ENCODE measurements around the gene C10orf105. TPM values are rescaled to one million over a fixed set of nuclear protein-coding genes. Genes with fewer than 3 reads are reported as not detected.

C10orf105 gene
- polyA plus RNA-seq, 1 donor (not counting 4 experiments of a cell fraction or from before 2014, with no cell fraction given) = not detected

- DNase-seq (ENCODE audit: low read depth, low spot score) (no peak), FAIRE-seq (no peak)
- Histone ChIP-seq H3K9me3 (ENCODE audit: control insufficient read depth, low read depth, low read length) (no peaks in the 10 kb centered on the region), H3K27ac (ENCODE audit: control insufficient read depth, insufficient read depth, low read length) (no peak overlapping the region), H2AFZ (ENCODE audit: control insufficient read depth, low read length) (no peak overlapping the region), H3K4me2 (ENCODE audit: control insufficient read depth, extremely low read depth, insufficient read depth, low read depth, low read length) (no peak overlapping the region), H4K20me1 (ENCODE audit: control insufficient read depth, extremely low read depth, insufficient read depth, low read length) (no peaks in the 10 kb centered on the region), H3K79me2 (ENCODE audit: control insufficient read depth, insufficient read depth, low read length) (no peaks in the 10 kb centered on the region), H3K27me3 (ENCODE audit: control insufficient read depth, extremely low read depth, insufficient read depth, low read length) (no peaks in the 10 kb centered on the region), H3K4me1 (ENCODE audit: control insufficient read depth, extremely low read depth, insufficient read depth, low read length) (peaks cover 11% of the 10 kb centered on the region), H3K4me3 (ENCODE audit: control insufficient read depth in 2 of 3, extremely low read depth in 1 of 3, insufficient read depth in 2 of 3, low read depth in 1 of 3, low read length in 3 of 3) (no peak overlapping the region), H3K9me1 (ENCODE audit: control insufficient read depth, extremely low read depth, insufficient read depth, low read length) (no peaks in the 10 kb centered on the region), H3K36me3 (ENCODE audit: control insufficient read depth in 2 of 2, extremely low read depth in 1 of 2, insufficient read depth in 2 of 2, low read length in 2 of 2) (no peaks in the 10 kb centered on the region), H3K9ac (ENCODE audit: control insufficient read depth, extremely low read depth, insufficient read depth, low read length) (no peak overlapping the region)
- peak in 1 of 3 experiments; percentile 5 for TF ChIP-seq CTCF (optimal IDR thresholded peaks at IDR 0.05 in 1 of 3, IDR thresholded peaks at IDR 0.05 in 1 of 3, conservative IDR thresholded peaks at IDR 0.05 in 1 of 3; ENCODE audit: extremely low read depth in 1 of 3, insufficient read depth in 2 of 3, low read length in 3 of 3)
- TF ChIP-seq EZH2 (IDR thresholded peaks at IDR 0.05; ENCODE audit: low read length) = no peak
- dilution Hi-C loops (cut with MboI; ENCODE audit: extremely low pct_ligation_motif_present, low sequenced_read_pairs) = no loop called here
Observed at GRCh38 chr10:71703577-71703976, 16.0 kb downstream of the C10orf105 start.

- H2AFZ ChIP-seq (ENCODE audit: control insufficient read depth, low read length) = no peak overlapping the region
- no peak overlapping the region for H3K4me2 ChIP-seq (ENCODE audit: control insufficient read depth, extremely low read depth, insufficient read depth, low read depth, low read length)
- H3K27ac ChIP-seq (ENCODE audit: control insufficient read depth, insufficient read depth, low read length) = no peak overlapping the region
- H3K79me2 ChIP-seq (ENCODE audit: control insufficient read depth, insufficient read depth, low read length) = no peaks in the 10 kb centered on the region
- FAIRE-seq = no peak
- H3K4me1 ChIP-seq (ENCODE audit: control insufficient read depth, extremely low read depth, insufficient read depth, low read length) = peaks cover 11% of the 10 kb centered on the region
- no peak overlapping the region for H3K9ac ChIP-seq (ENCODE audit: control insufficient read depth, extremely low read depth, insufficient read depth, low read length)
- dilution Hi-C loops (cut with MboI; ENCODE audit: extremely low pct_ligation_motif_present, low sequenced_read_pairs) = no loop called here
- no peak for DNase-seq (ENCODE audit: low read depth, low spot score)
- TF ChIP-seq CTCF (optimal IDR thresholded peaks at IDR 0.05 in 1 of 3, IDR thresholded peaks at IDR 0.05 in 1 of 3, conservative IDR thresholded peaks at IDR 0.05 in 1 of 3; ENCODE audit: extremely low read depth in 1 of 3, insufficient read depth in 2 of 3, low read length in 3 of 3) (no peak), EZH2 (IDR thresholded peaks at IDR 0.05; ENCODE audit: low read length) (no peak)
- no peaks in the 10 kb centered on the region for H4K20me1 ChIP-seq (ENCODE audit: control insufficient read depth, extremely low read depth, insufficient read depth, low read length)
- no peaks in the 10 kb centered on the region for H3K9me3 ChIP-seq (ENCODE audit: control insufficient read depth, low read depth, low read length)
- no peaks in the 10 kb centered on the region for H3K9me1 ChIP-seq (ENCODE audit: control insufficient read depth, extremely low read depth, insufficient read depth, low read length)
- no peaks in the 10 kb centered on the region for H3K27me3 ChIP-seq (ENCODE audit: control insufficient read depth, extremely low read depth, insufficient read depth, low read length)
- no peaks in the 10 kb centered on the region for H3K36me3 ChIP-seq (ENCODE audit: control insufficient read depth in 2 of 2, extremely low read depth in 1 of 2, insufficient read depth in 2 of 2, low read length in 2 of 2)
- no peak overlapping the region for H3K4me3 ChIP-seq (ENCODE audit: control insufficient read depth in 2 of 3, extremely low read depth in 1 of 3, insufficient read depth in 2 of 3, low read depth in 1 of 3, low read length in 3 of 3)
Observed at GRCh38 chr10:71701496-71702132, 18.0 kb downstream of the C10orf105 start.

All from keratinocyte (primary cell).